ENCODE results near the gene DRAP1.

- TF ChIP-seq EZH2 (IDR thresholded peaks at IDR 0.05), result no peak
- no peak for TF ChIP-seq POLR2AphosphoS5 (IDR thresholded peaks at IDR 0.05; ENCODE audit: borderline replicate concordance, low read depth, low read length)
- TF ChIP-seq FOXP2 (optimal IDR thresholded peaks at IDR 0.05; ENCODE audit: control extremely low read depth, extremely low read length, insufficient read depth), result no peak
Observed at GRCh38 chr11:65897020-65897471, 22.2 kb upstream of the DRAP1 start.

Data from SK-N-MC (cell line).